Uterus (tissue), 4 donors: ENCODE results near the gene RABGAP1L. TPM values are rescaled to one million over a fixed set of nuclear protein-coding genes. Genes with fewer than 3 reads are reported as not detected.

ENCODE experiments used
- DNase-seq, 2 donors: peaks; one replicate each; pipeline ENCODE4 v3.0.0-alpha.2; 2019 to 2020
- H3K27ac ChIP-seq, 2 donors: fragments of 200-600 bp; sonication (generic); 1 replicate in 1 of 2; 2 replicates in 1 of 2; pipeline ENCODE4 v1.5.1; 2016 to 2018
- H3K27me3 ChIP-seq, 2 donors: fragments of 200-600 bp; sonication (generic); one replicate each; pipeline ENCODE4 v1.5.1; 2018 to 2019; ENCODE audit warnings: control low read depth in 1 of 2
- H3K36me3 ChIP-seq, 2 donors: fragments of 200-600 bp; sonication (generic); one replicate each; pipeline ENCODE4 v1.5.1; 2019; ENCODE audit warnings: control low read depth in 1 of 2
- H3K4me1 ChIP-seq, 2 donors: fragments of 200-600 bp; sonication (generic); one replicate each; pipeline ENCODE4 v1.5.1; 2018 to 2019; ENCODE audit warnings: control low read depth in 1 of 2
- H3K4me3 ChIP-seq, 2 donors: fragments of 200-600 bp; sonication (generic); 1 replicate in 1 of 2; 2 replicates in 1 of 2; pipeline ENCODE4 v1.5.1; 2018 to 2019; ENCODE audit warnings: mild to moderate bottlenecking in 1 of 2
- H3K9me3 ChIP-seq, 2 donors: fragments of 200-600 bp; sonication (generic); one replicate each; pipeline ENCODE4 v1.5.1; 2019; ENCODE audit warnings: control low read depth in 1 of 2
- POLR2A ChIP-seq, 2 donors: fragments of 450-650 bp; IDR thresholded peaks; one replicate each; pipeline ENCODE4 v1.6.1; 2016; ENCODE audit warnings: antibody characterized with exemption in 2 of 2, mild to moderate bottlenecking in 1 of 2, moderate library complexity in 1 of 2
- intact Hi-C: fragments of 100-400 bp; cut with DNase I; formaldehyde crosslinking; loops from one replicate; pipeline ENCODE4 v1.15.1; 2023; ENCODE audit warnings: low total_unique reads
- total RNA-seq, 4 donors: library from RNA; depleted of rRNA in 3 of 4; stranded (reverse); fragments of >200 nt in 3 of 4; gene quantifications; one replicate each; pipeline versions ENCODE4 v1.1.0 to v1.2.4, GENCODE V29; 2014 to 2023
- TF ChIP-seq, protein P1 (sequence below), 4 experiments: fragments of 200-600 bp in 2 of 4; fragments of 450-650 bp in 2 of 4; sonication (generic) in 2 of 4; IDR thresholded peaks; one replicate each; pipeline ENCODE4 v1.5.1; 2016 to 2019; ENCODE audit warnings: antibody characterized with exemption in 4 of 4, mild to moderate bottlenecking in 2 of 4, moderate library complexity in 1 of 4
- donor health status: DM: yes; HTN: yes; CAD: no.

RABGAP1L gene
- total RNA-seq, 4 donors from 2014 or later = 19.1 to 93.7 (median 35.1) TPM

DNA sequence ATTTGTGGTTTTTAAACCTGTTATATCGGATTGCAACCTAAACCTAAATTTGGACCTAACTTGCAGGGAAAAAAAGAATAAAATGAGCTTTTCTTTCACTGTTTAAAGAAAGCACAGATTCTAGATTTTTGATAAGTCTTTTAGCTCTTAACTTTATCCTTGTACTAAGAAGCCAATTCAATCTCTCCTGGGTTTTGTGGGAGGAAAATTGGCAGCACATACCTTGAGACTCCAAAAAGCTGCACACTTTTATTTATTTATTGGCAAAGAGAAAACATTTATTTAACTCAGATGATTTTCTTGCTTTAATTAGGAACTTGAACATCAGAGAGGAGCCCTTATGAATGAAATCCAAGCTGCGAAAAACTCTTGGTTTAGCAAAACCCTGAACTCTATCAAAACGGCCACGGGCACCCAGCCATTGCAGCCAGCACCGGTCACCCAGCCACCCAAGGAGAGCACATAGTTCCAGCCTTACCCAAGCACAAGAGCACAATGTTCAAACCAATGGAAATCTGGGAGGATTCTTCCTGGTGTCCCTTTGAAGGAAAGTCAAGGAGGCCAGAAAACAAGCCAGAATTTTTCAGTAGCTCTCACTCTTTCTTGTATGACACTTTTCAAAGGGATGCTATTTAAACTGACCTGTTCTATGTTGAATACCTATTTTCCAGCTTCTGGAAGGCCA lies 830.4 kb downstream of the RABGAP1L start:
- Histone ChIP-seq H3K4me3 (peak overlapping the region; percentile 38 to 46), H3K4me1 (no peaks in the 10 kb centered on the region), H3K9me3 (no peaks in the 10 kb centered on the region), H3K36me3 (no peaks in the 10 kb centered on the region), H3K27ac (peak overlapping the region; percentile 85 to 96), H3K27me3 (no peaks in the 10 kb centered on the region)
- DNase-seq = peak in 1 of 2 donors; percentile 39
- TF ChIP-seq POLR2A (IDR thresholded peaks at IDR 0.05) = no peak
- TF ChIP-seq, protein P1, sequence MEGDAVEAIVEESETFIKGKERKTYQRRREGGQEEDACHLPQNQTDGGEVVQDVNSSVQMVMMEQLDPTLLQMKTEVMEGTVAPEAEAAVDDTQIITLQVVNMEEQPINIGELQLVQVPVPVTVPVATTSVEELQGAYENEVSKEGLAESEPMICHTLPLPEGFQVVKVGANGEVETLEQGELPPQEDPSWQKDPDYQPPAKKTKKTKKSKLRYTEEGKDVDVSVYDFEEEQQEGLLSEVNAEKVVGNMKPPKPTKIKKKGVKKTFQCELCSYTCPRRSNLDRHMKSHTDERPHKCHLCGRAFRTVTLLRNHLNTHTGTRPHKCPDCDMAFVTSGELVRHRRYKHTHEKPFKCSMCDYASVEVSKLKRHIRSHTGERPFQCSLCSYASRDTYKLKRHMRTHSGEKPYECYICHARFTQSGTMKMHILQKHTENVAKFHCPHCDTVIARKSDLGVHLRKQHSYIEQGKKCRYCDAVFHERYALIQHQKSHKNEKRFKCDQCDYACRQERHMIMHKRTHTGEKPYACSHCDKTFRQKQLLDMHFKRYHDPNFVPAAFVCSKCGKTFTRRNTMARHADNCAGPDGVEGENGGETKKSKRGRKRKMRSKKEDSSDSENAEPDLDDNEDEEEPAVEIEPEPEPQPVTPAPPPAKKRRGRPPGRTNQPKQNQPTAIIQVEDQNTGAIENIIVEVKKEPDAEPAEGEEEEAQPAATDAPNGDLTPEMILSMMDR (IDR thresholded peaks at IDR 0.05) = no peak
- intact Hi-C loops = loop anchor here (10.0 kb wide), 1 partner anchor 215 kb away; no protein-coding TSS in a partner anchor

DNA sequence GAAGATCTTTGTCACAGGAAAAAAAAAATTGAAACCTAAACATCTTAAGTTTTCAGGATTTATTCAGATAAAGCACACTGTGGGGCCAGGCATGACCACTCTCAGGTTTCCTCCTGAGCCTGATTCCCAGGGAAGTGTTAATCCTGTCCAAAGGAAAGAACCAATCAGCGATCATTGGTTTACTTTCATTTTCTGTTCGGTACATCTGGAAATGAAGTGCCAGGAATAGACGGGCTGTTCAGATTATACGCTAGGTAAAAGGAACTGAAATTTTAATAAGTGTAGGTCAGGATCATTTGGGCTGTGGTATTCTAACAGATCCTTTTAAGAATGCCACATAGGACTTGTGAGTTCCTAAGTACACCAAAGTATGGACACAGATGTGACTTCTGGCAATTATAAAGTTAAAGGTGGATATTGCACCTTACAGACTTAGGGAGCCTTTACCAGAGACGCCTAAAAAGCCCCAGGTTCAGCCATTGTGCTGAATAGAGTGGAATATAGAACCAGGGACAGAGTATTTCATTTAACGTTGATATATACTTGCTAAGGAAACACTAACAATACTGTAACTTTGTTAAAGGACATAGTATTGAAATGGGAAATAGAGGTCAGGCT lies 831.2 kb downstream of the RABGAP1L start:
- Histone ChIP-seq H3K4me3 (peak overlapping the region; percentile 38 to 46), H3K4me1 (no peaks in the 10 kb centered on the region), H3K27ac (peak overlapping the region; percentile 85 to 96), H3K9me3 (no peaks in the 10 kb centered on the region), H3K27me3 (no peaks in the 10 kb centered on the region), H3K36me3 (no peaks in the 10 kb centered on the region)
- DNase-seq = peak in 1 of 2 donors; percentile 33
- no peak for TF ChIP-seq POLR2A (IDR thresholded peaks at IDR 0.05)
- TF ChIP-seq, protein P1 (IDR thresholded peaks at IDR 0.05) = no peak
- intact Hi-C loops = no loop called here

- Histone ChIP-seq H3K9me3 (no peaks in the 10 kb centered on the region), H3K36me3 (no peaks in the 10 kb centered on the region), H3K4me3 (no peak overlapping the region), H3K27ac (peak overlapping the region; percentile 85 to 96), H3K4me1 (no peaks in the 10 kb centered on the region), H3K27me3 (no peaks in the 10 kb centered on the region)
- intact Hi-C loops = no loop called here
- TF ChIP-seq, protein P1 (IDR thresholded peaks at IDR 0.05) = no peak
- no peak for TF ChIP-seq POLR2A (IDR thresholded peaks at IDR 0.05)
- no peak for DNase-seq
Measured at GRCh38 chr1:174991473-174991872, 832.2 kb downstream of the RABGAP1L start.

- Histone ChIP-seq H3K36me3 (no peaks in the 10 kb centered on the region), H3K4me1 (no peaks in the 10 kb centered on the region), H3K27me3 (no peaks in the 10 kb centered on the region), H3K4me3 (no peak overlapping the region), H3K9me3 (no peaks in the 10 kb centered on the region), H3K27ac (no peak overlapping the region)
- intact Hi-C loops = no loop called here
- DNase-seq = no peak
- no peak for TF ChIP-seq POLR2A (IDR thresholded peaks at IDR 0.05)
- TF ChIP-seq, protein P1 (IDR thresholded peaks at IDR 0.05) = no peak
Measured at GRCh38 chr1:174995121-174995520, 835.8 kb downstream of the RABGAP1L start.

- TF ChIP-seq, protein P1 (IDR thresholded peaks at IDR 0.05) = no peak
- TF ChIP-seq POLR2A (IDR thresholded peaks at IDR 0.05) = no peak
- no peak for DNase-seq
- Histone ChIP-seq H3K27ac (no peak overlapping the region), H3K36me3 (no peaks in the 10 kb centered on the region), H3K27me3 (no peaks in the 10 kb centered on the region), H3K4me1 (no peaks in the 10 kb centered on the region), H3K4me3 (no peak overlapping the region), H3K9me3 (no peaks in the 10 kb centered on the region)
- intact Hi-C loops = no loop called here
Measured at GRCh38 chr1:174995916-174996315, 836.6 kb downstream of the RABGAP1L start.
